ENCODE results near the gene MRTFA. TPM values are rescaled to one million over a fixed set of nuclear protein-coding genes. Genes with fewer than 3 reads are reported as not detected.

Gene MRTFA
- total RNA-seq, 6 donors from 2014 or later, result 47.9 to 178 (median 61.3) TPM

GRCh38 chr22:40376149-40376548 is 260.4 kb downstream of the MRTFA start:
- H3K27ac ChIP-seq, result peak overlapping the region in 1 of 4 donors; percentile 44
- no peak overlapping the region for H3K4me3 ChIP-seq
- DNase-seq (peak in 1 of 2 donors; percentile 88), ATAC-seq (ENCODE audit: low FRiP score in 2 of 2) (peak; percentile 12 to 78)
- H3K4me1 ChIP-seq, result peaks cover 14 to 25% (median 17%) of the 10 kb centered on the region in 4 donors
- peaks cover 0 to 5% (median 0%) of the 10 kb centered on the region in 4 donors for H3K36me3 ChIP-seq
- no peaks in the 10 kb centered on the region for H3K9me3 ChIP-seq
- 50 to 74% methylated on average over 5 of the region's 5 CpGs for WGBS, 2 donors
- TF ChIP-seq POLR2AphosphoS5 (IDR thresholded peaks at IDR 0.05) (peak in 1 of 2 donors; percentile 26), EP300 (IDR thresholded peaks at IDR 0.05) (no peak)
- no peaks in the 10 kb centered on the region for H3K27me3 ChIP-seq

DNA sequence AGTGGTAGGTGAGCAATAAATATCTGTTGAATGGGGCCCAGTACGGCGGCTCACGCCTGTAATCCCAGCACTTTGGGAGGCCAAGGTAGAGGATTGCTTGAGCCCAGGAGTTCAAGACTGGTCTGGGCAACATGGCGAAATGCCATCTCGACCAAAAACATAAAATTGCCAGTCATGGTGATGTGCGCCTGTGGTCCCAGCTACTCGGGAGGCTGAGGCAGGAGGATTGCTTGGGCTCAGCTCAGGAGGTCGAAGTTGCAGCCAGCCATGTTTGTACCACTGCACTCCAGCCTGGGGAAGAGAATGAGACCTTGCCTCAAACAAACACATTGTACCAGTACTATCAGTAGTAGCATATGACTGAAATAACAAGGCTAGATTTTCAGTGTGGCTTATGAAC is 262.0 kb downstream of the MRTFA start:
- H3K4me1 ChIP-seq, result peaks cover 14 to 27% (median 20%) of the 10 kb centered on the region in 4 donors
- TF ChIP-seq POLR2AphosphoS5 (IDR thresholded peaks at IDR 0.05) (no peak), EP300 (IDR thresholded peaks at IDR 0.05) (no peak), POLR2A (IDR thresholded peaks at IDR 0.05) (no peak)
- TF ChIP-seq, protein P1, sequence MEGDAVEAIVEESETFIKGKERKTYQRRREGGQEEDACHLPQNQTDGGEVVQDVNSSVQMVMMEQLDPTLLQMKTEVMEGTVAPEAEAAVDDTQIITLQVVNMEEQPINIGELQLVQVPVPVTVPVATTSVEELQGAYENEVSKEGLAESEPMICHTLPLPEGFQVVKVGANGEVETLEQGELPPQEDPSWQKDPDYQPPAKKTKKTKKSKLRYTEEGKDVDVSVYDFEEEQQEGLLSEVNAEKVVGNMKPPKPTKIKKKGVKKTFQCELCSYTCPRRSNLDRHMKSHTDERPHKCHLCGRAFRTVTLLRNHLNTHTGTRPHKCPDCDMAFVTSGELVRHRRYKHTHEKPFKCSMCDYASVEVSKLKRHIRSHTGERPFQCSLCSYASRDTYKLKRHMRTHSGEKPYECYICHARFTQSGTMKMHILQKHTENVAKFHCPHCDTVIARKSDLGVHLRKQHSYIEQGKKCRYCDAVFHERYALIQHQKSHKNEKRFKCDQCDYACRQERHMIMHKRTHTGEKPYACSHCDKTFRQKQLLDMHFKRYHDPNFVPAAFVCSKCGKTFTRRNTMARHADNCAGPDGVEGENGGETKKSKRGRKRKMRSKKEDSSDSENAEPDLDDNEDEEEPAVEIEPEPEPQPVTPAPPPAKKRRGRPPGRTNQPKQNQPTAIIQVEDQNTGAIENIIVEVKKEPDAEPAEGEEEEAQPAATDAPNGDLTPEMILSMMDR (IDR thresholded peaks at IDR 0.05), result no peak
- H3K4me3 ChIP-seq, result no peak overlapping the region
- H3K9me3 ChIP-seq, result no peaks in the 10 kb centered on the region
- ATAC-seq (ENCODE audit: low FRiP score in 2 of 2), result no peak
- DNase-seq, result no peak
- H3K27me3 ChIP-seq, result no peaks in the 10 kb centered on the region
- H3K36me3 ChIP-seq, result peaks cover 0 to 5% (median 0%) of the 10 kb centered on the region in 4 donors
- H3K27ac ChIP-seq, result no peak overlapping the region
- 98 to 100% methylated on average over 8 of the region's 8 CpGs for WGBS, 2 donors

- no peak for DNase-seq
- Histone ChIP-seq H3K4me1 (peaks cover 14 to 21% (median 18%) of the 10 kb centered on the region in 4 donors), H3K27ac (no peak overlapping the region), H3K36me3 (peaks cover 13 to 53% (median 27%) of the 10 kb centered on the region in 4 donors), H3K9me3 (no peaks in the 10 kb centered on the region), H3K27me3 (no peaks in the 10 kb centered on the region), H3K4me3 (no peak overlapping the region)
- 81 to 84% methylated on average over 3 of the region's 3 CpGs for WGBS, 2 donors
- ATAC-seq (ENCODE audit: low FRiP score in 2 of 2), result no peak
- TF ChIP-seq POLR2AphosphoS5 (IDR thresholded peaks at IDR 0.05) (no peak), EP300 (IDR thresholded peaks at IDR 0.05) (no peak), POLR2A (IDR thresholded peaks at IDR 0.05) (no peak)
- TF ChIP-seq, protein P1 (IDR thresholded peaks at IDR 0.05), result no peak
Observed at GRCh38 chr22:40368836-40369235, 267.7 kb downstream of the MRTFA start.

DNA sequence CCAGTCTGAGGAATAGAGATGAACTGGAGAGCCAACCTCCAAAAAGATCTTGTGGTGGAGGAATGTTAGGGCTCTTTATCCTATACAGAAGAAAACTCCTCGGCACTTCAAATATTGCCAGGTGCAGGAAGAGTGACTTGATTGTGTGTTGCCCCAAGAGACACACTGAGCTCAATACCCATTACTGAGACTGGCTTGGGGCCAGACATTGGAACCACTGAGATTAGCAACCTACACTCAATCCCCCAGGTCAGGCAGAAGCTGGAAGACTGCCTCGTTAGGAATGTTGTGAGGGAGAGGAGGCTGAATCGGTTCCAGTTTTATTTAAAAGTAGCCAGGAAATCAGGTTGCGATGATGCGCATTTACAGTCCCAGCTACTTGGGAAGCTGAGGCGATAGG is 268.5 kb downstream of the MRTFA start:
- peaks cover 14 to 21% (median 17%) of the 10 kb centered on the region in 4 donors for H3K4me1 ChIP-seq
- no peak overlapping the region for H3K27ac ChIP-seq
- ATAC-seq (ENCODE audit: low FRiP score in 2 of 2) (no peak), DNase-seq (no peak)
- H3K27me3 ChIP-seq, result no peaks in the 10 kb centered on the region
- H3K36me3 ChIP-seq, result peaks cover 13 to 59% (median 33%) of the 10 kb centered on the region in 4 donors
- H3K9me3 ChIP-seq, result no peaks in the 10 kb centered on the region
- H3K4me3 ChIP-seq, result no peak overlapping the region
- WGBS, 2 donors, result 86 to 94% methylated on average over 6 of the region's 6 CpGs
- TF ChIP-seq, protein P1 (IDR thresholded peaks at IDR 0.05), result no peak
- no peak for TF ChIP-seq POLR2AphosphoS5 (IDR thresholded peaks at IDR 0.05)
- no peak for TF ChIP-seq EP300 (IDR thresholded peaks at IDR 0.05)
- TF ChIP-seq POLR2A (IDR thresholded peaks at IDR 0.05), result no peak

DNA sequence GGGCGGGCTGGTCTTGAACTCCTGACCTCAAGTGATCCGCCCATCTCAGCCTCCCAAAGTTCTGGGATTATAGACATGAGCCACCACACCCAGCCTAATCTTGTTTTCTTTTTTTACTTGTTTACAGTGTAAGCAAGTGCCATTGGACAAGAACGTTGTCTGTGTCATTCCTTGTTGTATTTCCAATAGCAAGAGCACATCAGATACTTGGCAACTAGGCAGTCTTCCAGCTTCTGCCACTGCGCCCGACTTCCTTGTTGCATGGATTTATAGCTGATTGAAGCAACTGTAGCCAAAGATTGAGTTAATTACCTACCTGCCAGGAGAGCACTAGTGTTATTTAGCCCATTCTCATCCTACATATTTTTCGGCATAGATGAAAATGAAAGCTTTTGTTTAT is 269.2 kb downstream of the MRTFA start:
- Histone ChIP-seq H3K27me3 (no peaks in the 10 kb centered on the region), H3K36me3 (peaks cover 14 to 63% (median 40%) of the 10 kb centered on the region in 4 donors), H3K9me3 (no peaks in the 10 kb centered on the region), H3K4me1 (peaks cover 8 to 14% (median 10%) of the 10 kb centered on the region in 4 donors), H3K27ac (no peak overlapping the region), H3K4me3 (no peak overlapping the region)
- TF ChIP-seq POLR2AphosphoS5 (IDR thresholded peaks at IDR 0.05) (no peak), EP300 (IDR thresholded peaks at IDR 0.05) (no peak), POLR2A (IDR thresholded peaks at IDR 0.05) (no peak)
- TF ChIP-seq, protein P1 (IDR thresholded peaks at IDR 0.05), result no peak
- ATAC-seq (ENCODE audit: low FRiP score in 2 of 2) (no peak), DNase-seq (no peak)
- 76 to 81% methylated on average over 6 of the region's 6 CpGs for WGBS, 2 donors
